Islet of Langerhans (tissue), 1 donor: ENCODE results near the gene SRCIN1.
"Not testable (repeated sequence)": the region's sequence is repeated elsewhere in the genome, so short reads cannot be mapped to it uniquely, and the experiment has no call there.

ENCODE experiments used
- FAIRE-seq: peaks from one replicate; lab custom pipeline; 2011; peaks lifted over from hg19 to GRCh38; lab: Jason Lieb, UNC

Gene SRCIN1

GRCh38 chr17:38605841-38606645, at the start of gene SRCIN1:
SRCIN1 (minus strand) TSS chr17:38605952; CDS start chr17:38605705, 247 bp downstream.
- FAIRE-seq: no peak

GRCh38 chr17:38654411-38655398, 49.0 kb upstream of the SRCIN1 start:
- FAIRE-seq: no peak

DNA sequence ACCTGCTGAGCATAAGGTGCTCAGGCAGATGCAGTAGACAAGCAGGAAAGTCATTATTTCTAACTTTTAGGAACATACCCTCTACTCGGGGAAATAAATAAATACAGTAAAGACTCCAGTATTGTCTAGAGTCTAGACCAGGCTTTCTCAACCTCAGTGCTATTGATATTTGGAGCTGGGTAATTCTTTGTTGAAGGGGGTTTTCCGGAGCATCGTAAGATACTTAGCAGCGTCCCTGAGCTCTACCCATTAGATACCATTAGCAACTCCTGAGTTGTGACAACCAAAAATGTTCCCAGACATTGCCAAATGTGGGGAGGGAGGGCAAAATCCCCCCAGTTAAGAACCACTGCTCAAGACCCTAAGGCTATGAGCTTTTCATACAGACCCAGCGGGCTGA, 47.9 kb upstream of the SRCIN1 start:
- no peak for FAIRE-seq

DNA sequence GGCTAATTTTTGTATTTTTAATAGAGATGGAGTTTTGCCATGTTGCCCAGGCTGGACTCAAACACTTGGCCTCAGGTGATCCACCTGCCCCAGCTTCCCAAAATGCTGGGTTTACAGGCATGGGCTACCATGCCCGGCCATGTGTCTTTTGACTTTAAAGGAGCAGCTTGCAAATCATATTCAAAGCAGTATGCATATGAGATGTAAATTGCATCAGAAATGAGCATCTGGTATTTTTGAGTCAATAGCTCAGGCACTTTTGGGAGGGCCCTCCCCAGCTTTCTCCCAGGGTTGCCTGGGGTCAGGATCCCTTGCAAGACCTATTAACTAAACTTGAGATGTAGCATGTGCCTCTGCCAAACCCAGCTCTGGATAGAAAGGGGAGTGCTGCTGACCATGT, 47.5 kb upstream of the SRCIN1 start:
- FAIRE-seq: no peak

- FAIRE-seq: not testable (repeated sequence)
Measured at GRCh38 chr17:38650653-38651173, 45.0 kb upstream of the SRCIN1 start.

DNA sequence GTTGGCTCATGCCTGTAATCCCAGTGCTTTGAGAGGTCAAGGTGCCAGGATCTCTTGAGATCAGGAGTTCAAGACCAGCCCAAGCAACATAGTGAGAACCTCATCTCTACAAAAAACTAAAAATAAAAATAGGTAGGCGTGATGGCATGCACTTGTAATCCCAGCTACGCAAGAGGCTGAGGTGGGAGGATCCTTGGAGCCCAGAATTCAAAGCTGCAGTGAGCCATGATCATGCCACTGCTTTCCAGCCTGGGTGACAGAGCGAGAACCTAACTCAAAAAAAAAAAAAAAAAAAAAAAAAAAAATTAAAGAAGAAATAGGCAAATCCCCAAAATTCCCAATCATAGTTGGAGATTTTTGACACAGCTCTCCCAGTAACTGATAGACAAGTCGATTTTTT, 32.2 kb upstream of the SRCIN1 start:
- FAIRE-seq: no peak

GRCh38 chr17:38636054-38636453, 30.3 kb upstream of the SRCIN1 start:
- FAIRE-seq: no peak

DNA sequence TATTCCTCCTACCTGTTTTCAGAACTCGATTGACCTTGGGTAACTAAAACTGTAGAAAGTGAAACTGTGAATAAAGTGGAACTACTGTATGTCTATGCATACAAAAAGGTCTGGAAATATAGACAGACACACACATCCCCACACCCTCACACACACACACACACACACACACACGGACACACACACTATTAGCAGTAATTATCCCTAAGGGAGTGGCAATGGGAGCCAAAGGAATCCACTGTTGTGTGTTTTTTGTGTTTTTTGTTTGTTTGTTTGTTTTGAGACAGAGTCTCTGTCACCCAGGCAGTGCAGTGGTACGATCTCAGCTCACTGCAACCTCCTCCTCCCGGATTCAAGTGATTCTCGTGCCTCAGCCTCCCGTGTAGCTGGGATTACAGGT, 26.6 kb upstream of the SRCIN1 start:
- no peak for FAIRE-seq

- no peak for FAIRE-seq
Measured at GRCh38 chr17:38628441-38628840, 22.7 kb upstream of the SRCIN1 start.

GRCh38 chr17:38627957-38628356, 22.2 kb upstream of the SRCIN1 start:
- no peak for FAIRE-seq

- not testable (repeated sequence) for FAIRE-seq
Measured at GRCh38 chr17:38626606-38627226, 21.0 kb upstream of the SRCIN1 start.

DNA sequence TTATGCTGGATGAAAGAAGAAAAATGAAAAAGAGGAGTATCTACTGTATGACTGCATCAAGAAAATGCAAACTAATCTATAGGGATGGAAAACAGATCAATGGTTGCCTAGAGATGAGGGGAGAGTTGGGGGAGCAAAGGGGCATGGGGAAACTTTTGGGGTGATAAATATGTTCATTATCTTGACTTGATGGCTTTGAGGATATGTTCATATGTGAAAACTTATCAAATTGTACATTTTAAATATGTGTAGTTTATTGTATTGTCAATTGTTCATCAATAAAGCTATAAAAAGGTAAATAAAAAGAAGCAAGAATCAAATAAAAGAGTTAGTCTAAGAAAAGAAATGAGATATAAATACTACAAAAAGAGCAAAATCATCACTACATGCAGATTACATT, 19.7 kb upstream of the SRCIN1 start:
- no peak for FAIRE-seq

DNA sequence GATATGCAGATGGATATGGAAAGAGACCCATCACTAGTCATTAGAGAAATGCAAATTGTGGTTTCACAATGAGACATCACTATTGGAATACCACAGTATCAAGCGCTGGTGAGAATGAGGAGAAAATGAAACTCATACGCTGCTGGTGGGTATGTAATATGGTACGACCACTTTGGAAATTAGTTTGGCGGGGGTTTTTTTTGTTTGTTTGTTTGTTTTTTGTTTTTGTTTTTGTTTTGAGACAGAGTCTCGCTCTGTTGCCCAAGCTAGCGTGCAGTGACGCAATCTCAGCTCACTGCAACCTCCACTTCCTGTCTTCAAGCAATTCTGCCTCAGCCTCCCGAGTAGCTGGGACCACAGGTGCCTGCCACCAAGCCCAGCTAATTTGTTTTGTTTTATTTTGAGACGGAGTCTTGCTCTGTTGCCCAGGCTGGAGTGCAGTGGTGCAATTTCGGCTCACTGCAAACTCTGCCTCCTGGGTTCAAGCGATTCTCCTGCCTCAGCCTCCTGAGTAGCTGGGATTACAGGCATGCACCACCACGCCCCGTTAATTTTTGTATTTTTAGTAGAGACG, 19.1 kb upstream of the SRCIN1 start:
- FAIRE-seq: not testable (repeated sequence)

- no peak for FAIRE-seq
Measured at GRCh38 chr17:38621538-38621937, 15.8 kb upstream of the SRCIN1 start.

GRCh38 chr17:38620551-38621277, 15.0 kb upstream of the SRCIN1 start:
- FAIRE-seq: no peak

GRCh38 chr17:38619937-38620550, 14.3 kb upstream of the SRCIN1 start:
- no peak for FAIRE-seq

DNA sequence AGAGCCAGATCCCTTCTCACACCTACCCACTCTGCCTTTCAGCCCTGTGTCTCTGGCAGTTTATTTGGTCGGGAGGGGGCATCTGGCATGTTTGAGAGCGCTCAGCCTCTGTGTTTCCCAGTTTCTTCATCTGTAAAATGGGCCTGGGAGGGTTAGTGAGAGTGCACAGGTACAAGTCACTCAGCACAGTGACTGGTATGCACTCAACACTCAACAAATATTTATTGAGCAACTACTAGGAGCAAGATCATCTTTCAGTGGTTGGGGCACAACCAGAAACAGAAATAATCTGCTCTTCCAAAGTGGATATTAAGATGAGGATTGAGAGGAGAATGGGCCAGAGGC, 13.7 kb upstream of the SRCIN1 start:
- no peak for FAIRE-seq

GRCh38 chr17:38617967-38618760, 12.4 kb upstream of the SRCIN1 start:
- FAIRE-seq: no peak

GRCh38 chr17:38617074-38617860, 11.5 kb upstream of the SRCIN1 start:
- FAIRE-seq: no peak
